T-helper 22 cell (primary cell): ENCODE results near the gene LIG3.
A peak's percentile ranks its signal among the peaks of the same experiment; 100 is the strongest.
"Not testable (repeated sequence)": the region's sequence is repeated elsewhere in the genome, so short reads cannot be mapped to it uniquely, and the experiment has no call there.

Experiments
- DNase-seq: peaks from one replicate; pipeline ENCODE4 v3.0.0-alpha.2; 2020; ENCODE audit warnings: low read depth

The LIG3 gene

GRCh38 chr17:34999456-34999855 is 19.1 kb downstream of the LIG3 start:
- DNase-seq, result no peak

- not testable (repeated sequence) for DNase-seq
These were observed 20.7 kb downstream of the LIG3 start for GRCh38 chr17:35000965-35001364.

- no peak for DNase-seq
These were observed 21.2 kb downstream of the LIG3 start for GRCh38 chr17:35001549-35001948.

GRCh38 chr17:35002876-35003551 is 22.7 kb downstream of the LIG3 start:
- DNase-seq, result no peak

GRCh38 chr17:35003778-35004177 is 23.5 kb downstream of the LIG3 start:
- DNase-seq, result no peak

GRCh38 chr17:35006345-35006744 is 26.0 kb downstream of the LIG3 start:
- no peak for DNase-seq

GRCh38 chr17:35006961-35007360 is 26.6 kb downstream of the LIG3 start:
- no peak for DNase-seq

GRCh38 chr17:35010093-35010492 is 29.8 kb downstream of the LIG3 start:
- no peak for DNase-seq

- no peak for DNase-seq
These were observed 31.4 kb downstream of the LIG3 start for GRCh38 chr17:35011671-35012216.

- no peak for DNase-seq
These were observed 36.1 kb downstream of the LIG3 start for GRCh38 chr17:35016369-35016768.

GRCh38 chr17:35017021-35017420 is 36.7 kb downstream of the LIG3 start:
- no peak for DNase-seq

- no peak for DNase-seq
These were observed 38.5 kb downstream of the LIG3 start for GRCh38 chr17:35018814-35019213.

- DNase-seq, result no peak
These were observed 39.3 kb downstream of the LIG3 start for GRCh38 chr17:35019386-35020179.

GRCh38 chr17:35021520-35022380 is 41.4 kb downstream of the LIG3 start:
- DNase-seq, result no peak

GRCh38 chr17:35022536-35023063 is 42.3 kb downstream of the LIG3 start:
- peak; percentile 58 for DNase-seq

GRCh38 chr17:35023538-35023937 is 43.2 kb downstream of the LIG3 start:
- no peak for DNase-seq

GRCh38 chr17:35025541-35025940 is 45.2 kb downstream of the LIG3 start:
- no peak for DNase-seq

GRCh38 chr17:35028097-35028496 is 47.8 kb downstream of the LIG3 start:
- not testable (repeated sequence) for DNase-seq

GRCh38 chr17:35028531-35029262 is 48.4 kb downstream of the LIG3 start:
- no peak for DNase-seq

- no peak for DNase-seq
These were observed 50.5 kb downstream of the LIG3 start for GRCh38 chr17:35030780-35031179.

- DNase-seq, result no peak
These were observed 58.1 kb downstream of the LIG3 start for GRCh38 chr17:35038453-35038852.
